ENCODE results near the gene ZNF407. TPM values are rescaled to one million over a fixed set of nuclear protein-coding genes. Genes with fewer than 3 reads are reported as not detected.

The ZNF407 gene
- total and polyA plus RNA-seq, 3 donors from 2014 or later, result 10.9 to 35.9 (median 30.8) TPM

GRCh38 chr18:74980669-74981068 lies 383.0 kb downstream of the ZNF407 start:
- no peak for TF ChIP-seq POLR2A (IDR thresholded peaks at IDR 0.05)
- TF ChIP-seq, protein P1, sequence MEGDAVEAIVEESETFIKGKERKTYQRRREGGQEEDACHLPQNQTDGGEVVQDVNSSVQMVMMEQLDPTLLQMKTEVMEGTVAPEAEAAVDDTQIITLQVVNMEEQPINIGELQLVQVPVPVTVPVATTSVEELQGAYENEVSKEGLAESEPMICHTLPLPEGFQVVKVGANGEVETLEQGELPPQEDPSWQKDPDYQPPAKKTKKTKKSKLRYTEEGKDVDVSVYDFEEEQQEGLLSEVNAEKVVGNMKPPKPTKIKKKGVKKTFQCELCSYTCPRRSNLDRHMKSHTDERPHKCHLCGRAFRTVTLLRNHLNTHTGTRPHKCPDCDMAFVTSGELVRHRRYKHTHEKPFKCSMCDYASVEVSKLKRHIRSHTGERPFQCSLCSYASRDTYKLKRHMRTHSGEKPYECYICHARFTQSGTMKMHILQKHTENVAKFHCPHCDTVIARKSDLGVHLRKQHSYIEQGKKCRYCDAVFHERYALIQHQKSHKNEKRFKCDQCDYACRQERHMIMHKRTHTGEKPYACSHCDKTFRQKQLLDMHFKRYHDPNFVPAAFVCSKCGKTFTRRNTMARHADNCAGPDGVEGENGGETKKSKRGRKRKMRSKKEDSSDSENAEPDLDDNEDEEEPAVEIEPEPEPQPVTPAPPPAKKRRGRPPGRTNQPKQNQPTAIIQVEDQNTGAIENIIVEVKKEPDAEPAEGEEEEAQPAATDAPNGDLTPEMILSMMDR (IDR thresholded peaks at IDR 0.05), result no peak
- intact Hi-C loops (cut with DNase I; ENCODE audit: low total_unique reads), result no loop called here

GRCh38 chr18:74981476-74981875 lies 383.8 kb downstream of the ZNF407 start:
- TF ChIP-seq, protein P1 (IDR thresholded peaks at IDR 0.05), result no peak
- no peak for TF ChIP-seq POLR2A (IDR thresholded peaks at IDR 0.05)
- Histone ChIP-seq H3K4me1 (no peaks in the 10 kb centered on the region), H3K9me3 (no peaks in the 10 kb centered on the region), H3K27ac (no peak overlapping the region), H3K27me3 (no peaks in the 10 kb centered on the region), H3K4me3 (no peak overlapping the region), H3K36me3 (ENCODE audit: low read depth, missing control alignments) (no peaks in the 10 kb centered on the region)
- intact Hi-C loops (cut with DNase I; ENCODE audit: low total_unique reads), result no loop called here
- DNase-seq, result no peak
- 98 to 99% methylated on average over 9 of the region's 9 CpGs for WGBS, 2 donors

More at GRCh38 chr18:74980669-74981068, 383.0 kb downstream of the ZNF407 start:
- Histone ChIP-seq H3K27ac (no peak overlapping the region), H3K36me3 (ENCODE audit: low read depth, missing control alignments) (no peaks in the 10 kb centered on the region), H3K4me3 (no peak overlapping the region), H3K9me3 (no peaks in the 10 kb centered on the region), H3K4me1 (no peaks in the 10 kb centered on the region), H3K27me3 (no peaks in the 10 kb centered on the region)
- WGBS, 2 donors, result 89 to 96% methylated on average over 6 of the region's 6 CpGs
- DNase-seq, result no peak

GRCh38 chr18:74982946-74983635 lies 385.4 kb downstream of the ZNF407 start:
- H3K4me3 ChIP-seq, result no peak overlapping the region
- H3K27ac ChIP-seq, result no peak overlapping the region
- no peaks in the 10 kb centered on the region for H3K9me3 ChIP-seq
- H3K36me3 ChIP-seq (ENCODE audit: low read depth, missing control alignments), result no peaks in the 10 kb centered on the region
- intact Hi-C loops (cut with DNase I; ENCODE audit: low total_unique reads), result no loop called here
- WGBS, 2 donors, result 80% methylated on average over 6 of the region's 6 CpGs
- DNase-seq, result no peak
- no peaks in the 10 kb centered on the region for H3K4me1 ChIP-seq
- no peaks in the 10 kb centered on the region for H3K27me3 ChIP-seq
- TF ChIP-seq, protein P1 (IDR thresholded peaks at IDR 0.05), result no peak
- TF ChIP-seq POLR2A (IDR thresholded peaks at IDR 0.05), result no peak

DNA sequence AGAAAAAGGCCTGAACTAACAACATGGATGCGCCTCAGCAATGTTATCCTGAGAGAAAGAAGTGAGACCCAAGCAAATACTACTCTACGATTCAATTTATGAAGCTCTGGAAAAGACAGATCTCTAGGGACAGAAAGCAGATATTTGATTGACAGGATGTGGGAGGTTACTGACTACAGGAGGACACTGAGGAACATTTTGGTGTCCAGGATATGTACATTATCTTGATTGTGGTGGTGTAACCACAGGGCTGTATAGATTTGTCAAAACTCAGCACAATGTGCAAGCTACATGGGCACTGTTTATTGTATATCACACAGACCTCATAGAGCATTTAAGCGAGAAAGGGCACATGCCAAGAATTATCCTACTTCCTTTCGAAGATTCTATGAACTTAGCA lies 391.5 kb downstream of the ZNF407 start:
- Histone ChIP-seq H3K4me1 (no peaks in the 10 kb centered on the region), H3K27me3 (no peaks in the 10 kb centered on the region), H3K9me3 (no peaks in the 10 kb centered on the region), H3K4me3 (no peak overlapping the region), H3K27ac (no peak overlapping the region), H3K36me3 (ENCODE audit: low read depth, missing control alignments) (no peaks in the 10 kb centered on the region)
- TF ChIP-seq POLR2A (IDR thresholded peaks at IDR 0.05), result no peak
- TF ChIP-seq, protein P1 (IDR thresholded peaks at IDR 0.05), result no peak
- 92 to 94% methylated on average over 4 of the region's 4 CpGs for WGBS, 2 donors
- no peak for DNase-seq
- intact Hi-C loops (cut with DNase I; ENCODE audit: low total_unique reads), result no loop called here

- intact Hi-C loops (cut with DNase I; ENCODE audit: low total_unique reads), result no loop called here
- WGBS, 2 donors, result 73 to 82% methylated on average over 4 of the region's 4 CpGs
- TF ChIP-seq, protein P1 (IDR thresholded peaks at IDR 0.05), result no peak
- TF ChIP-seq POLR2A (IDR thresholded peaks at IDR 0.05), result no peak
- Histone ChIP-seq H3K27ac (no peak overlapping the region), H3K27me3 (no peaks in the 10 kb centered on the region), H3K9me3 (no peaks in the 10 kb centered on the region), H3K4me1 (no peaks in the 10 kb centered on the region), H3K36me3 (ENCODE audit: low read depth, missing control alignments) (no peaks in the 10 kb centered on the region), H3K4me3 (no peak overlapping the region)
- DNase-seq, result no peak
Measured at GRCh38 chr18:74990563-74991081, 393.0 kb downstream of the ZNF407 start.

Data from testis (tissue), 3 donors.